VCaP (cell line): ENCODE data around the gene CDC42SE2.

Experiments used
- H3K27ac ChIP-seq: fragments of 450-650 bp; 2 replicates; pipeline ENCODE4 v1.5.1; 2017
- TF ChIP-seq, protein P1 (sequence below): fragments of 450-650 bp; conservative IDR thresholded peaks from 2 replicates; pipeline ENCODE4 v1.5.1; 2017; ENCODE audit warnings: mild to moderate bottlenecking, moderate library complexity

Gene CDC42SE2

DNA sequence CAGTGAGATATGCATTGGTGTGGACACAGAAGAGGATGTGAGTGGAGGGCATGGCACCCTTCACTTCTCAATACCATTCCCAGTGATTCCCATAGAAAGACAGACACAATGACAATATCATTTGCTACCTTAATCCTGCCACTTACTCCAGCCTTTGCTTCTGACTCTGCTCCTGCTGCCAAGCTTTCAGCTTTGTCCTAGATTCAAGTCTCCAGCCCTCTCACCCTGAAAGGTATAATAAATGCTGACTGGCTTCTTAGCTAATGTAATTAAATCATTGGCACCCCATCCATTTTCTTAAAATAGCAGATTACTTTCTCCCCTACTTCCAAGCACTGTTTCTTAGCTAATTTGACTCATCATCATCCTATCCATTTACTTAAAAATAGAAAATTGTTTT, 41.1 kb upstream of the CDC42SE2 start:
- no peak overlapping the region for H3K27ac ChIP-seq
- TF ChIP-seq, protein P1, sequence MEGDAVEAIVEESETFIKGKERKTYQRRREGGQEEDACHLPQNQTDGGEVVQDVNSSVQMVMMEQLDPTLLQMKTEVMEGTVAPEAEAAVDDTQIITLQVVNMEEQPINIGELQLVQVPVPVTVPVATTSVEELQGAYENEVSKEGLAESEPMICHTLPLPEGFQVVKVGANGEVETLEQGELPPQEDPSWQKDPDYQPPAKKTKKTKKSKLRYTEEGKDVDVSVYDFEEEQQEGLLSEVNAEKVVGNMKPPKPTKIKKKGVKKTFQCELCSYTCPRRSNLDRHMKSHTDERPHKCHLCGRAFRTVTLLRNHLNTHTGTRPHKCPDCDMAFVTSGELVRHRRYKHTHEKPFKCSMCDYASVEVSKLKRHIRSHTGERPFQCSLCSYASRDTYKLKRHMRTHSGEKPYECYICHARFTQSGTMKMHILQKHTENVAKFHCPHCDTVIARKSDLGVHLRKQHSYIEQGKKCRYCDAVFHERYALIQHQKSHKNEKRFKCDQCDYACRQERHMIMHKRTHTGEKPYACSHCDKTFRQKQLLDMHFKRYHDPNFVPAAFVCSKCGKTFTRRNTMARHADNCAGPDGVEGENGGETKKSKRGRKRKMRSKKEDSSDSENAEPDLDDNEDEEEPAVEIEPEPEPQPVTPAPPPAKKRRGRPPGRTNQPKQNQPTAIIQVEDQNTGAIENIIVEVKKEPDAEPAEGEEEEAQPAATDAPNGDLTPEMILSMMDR: no peak

DNA sequence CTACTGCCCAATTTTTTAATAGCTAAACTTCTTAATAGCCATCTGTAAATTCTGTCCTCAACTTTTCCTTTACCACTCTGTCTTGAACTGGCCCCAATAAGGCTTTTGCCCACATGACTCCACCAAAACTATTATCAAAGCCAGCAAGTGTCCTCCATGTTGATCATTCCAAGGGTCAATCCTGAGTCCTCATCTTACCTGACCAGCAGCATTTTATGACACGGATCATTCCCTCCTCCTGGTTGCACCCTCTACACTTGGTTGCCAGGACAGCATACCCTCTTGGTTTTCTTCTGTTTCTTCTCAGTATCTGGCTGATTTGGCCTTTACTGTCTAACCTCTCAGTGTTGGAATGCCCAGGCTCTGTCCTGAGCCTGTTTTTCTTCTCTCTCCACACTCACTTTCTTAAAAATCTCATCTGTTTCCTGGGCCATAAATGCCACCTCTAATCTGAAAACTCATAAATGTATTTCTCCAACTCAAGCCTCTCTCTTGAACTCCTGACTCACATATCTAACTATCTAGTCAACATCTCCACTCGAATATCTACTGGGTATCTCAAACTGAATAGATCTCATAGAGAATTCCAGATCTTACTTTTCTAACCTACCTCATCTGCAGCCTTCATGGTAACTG, 40.0 kb upstream of the CDC42SE2 start:
- TF ChIP-seq, protein P1: no peak
- H3K27ac ChIP-seq: no peak overlapping the region

DNA sequence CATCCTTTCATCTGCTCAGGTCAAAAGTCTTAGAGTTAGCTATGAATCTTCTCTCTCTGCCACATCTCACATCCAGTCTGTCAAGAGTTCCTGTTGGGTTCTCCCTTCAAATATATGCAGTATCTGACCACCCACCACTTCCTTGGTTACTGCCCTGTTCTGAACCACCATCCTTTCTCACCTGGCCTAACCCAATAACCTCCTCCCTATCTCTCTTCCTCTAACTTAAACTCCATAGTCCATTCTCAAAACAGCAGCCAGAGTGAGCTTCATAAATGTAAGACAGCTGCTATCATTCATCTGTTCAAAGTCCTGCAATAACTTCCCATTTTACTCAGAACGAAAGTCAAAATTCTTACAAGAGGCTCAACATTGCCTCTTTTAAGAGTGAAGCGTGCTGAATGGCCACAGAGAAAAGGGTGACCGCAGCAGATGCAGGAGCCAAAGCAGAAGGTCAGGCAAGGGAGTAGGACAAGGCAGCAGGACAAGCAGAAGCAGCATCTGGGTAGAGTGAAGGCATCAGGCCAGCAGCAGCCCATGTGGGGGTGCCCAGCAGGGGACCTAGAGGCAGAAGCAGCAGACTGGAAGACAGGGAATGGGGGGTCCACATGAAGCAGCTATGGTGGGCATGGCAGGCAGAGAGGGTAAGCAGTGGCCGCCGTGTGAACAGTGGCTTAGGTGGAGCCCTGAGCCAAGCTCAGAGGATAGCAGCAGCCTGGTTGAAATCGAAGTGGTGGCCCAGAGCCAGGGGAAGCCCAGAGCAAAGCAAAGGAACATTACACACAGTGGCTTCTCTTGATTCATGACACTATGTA, 39.3 kb upstream of the CDC42SE2 start:
- TF ChIP-seq, protein P1: no peak

DNA sequence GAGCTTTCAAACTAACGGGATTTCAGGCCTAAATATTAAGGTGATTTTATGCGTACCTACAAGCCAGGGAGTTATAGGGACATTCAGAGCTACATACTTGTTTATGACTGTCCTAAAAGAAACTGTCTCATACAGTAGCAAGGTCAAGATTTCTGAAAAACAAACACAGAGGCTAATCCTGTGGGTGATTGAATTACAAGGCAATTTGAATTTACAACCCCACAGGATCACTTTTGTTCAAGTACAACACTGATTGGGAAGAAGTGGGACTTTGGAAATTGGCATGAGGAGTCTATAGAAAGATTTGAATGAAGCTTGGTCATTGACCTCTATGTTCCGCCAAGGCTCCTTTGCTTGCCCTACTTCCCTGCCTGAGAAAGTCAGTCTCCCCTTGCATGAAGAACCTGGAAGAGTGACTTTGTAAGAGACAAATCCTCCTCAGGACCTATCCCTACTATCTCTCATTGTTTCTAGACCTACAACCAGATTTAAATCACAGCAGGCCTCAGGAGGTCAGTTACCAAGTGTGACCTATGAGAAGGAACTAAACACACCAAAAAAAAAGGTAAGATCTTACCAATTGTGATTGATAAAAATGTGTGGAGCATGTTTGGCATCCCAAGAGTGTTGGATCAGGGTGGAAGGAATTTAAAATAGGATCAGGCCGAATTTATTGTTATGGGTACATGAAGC, 38.4 kb upstream of the CDC42SE2 start:
- TF ChIP-seq, protein P1: no peak
- no peak overlapping the region for H3K27ac ChIP-seq

More for the DNA sequence above, 39.3 kb upstream of the CDC42SE2 start:
- H3K27ac ChIP-seq: no peak overlapping the region

DNA sequence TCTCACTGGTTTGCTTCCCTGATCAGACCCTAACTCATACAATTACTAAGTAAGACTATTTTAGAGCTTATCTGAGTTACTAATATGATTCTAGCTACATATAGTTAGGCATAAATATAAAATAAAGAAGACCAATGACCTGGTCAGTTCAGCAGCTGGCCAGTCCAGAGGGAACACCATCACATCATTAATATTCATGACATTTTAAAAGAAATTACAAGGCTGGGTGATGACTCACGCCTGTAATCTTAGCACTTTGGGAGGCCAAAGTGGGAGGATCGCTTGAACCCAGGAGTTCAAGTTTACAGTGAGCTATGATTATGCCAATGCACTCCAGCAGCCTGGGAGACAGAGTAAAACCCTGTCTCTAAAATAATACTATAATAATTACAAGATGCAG, 37.0 kb upstream of the CDC42SE2 start:
- TF ChIP-seq, protein P1: no peak

DNA sequence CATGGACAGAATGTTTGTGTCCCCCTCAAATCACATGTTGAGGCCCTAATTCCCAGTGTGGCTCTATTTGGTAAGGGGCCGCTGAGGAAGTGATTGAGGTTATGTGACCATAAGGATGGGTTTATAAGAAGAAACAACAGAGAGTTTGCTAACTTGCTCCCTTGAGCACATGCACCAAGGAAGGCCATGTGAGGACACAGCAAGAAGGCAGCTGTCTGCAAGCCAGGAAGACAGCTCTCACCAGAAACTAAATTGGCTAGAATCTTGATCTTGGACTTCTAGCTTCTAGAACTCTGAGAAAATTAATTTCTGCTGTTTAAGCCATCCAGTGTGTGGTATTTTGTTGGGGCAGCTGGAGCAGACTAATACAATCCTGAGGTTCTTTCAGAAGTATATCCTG, 35.2 kb upstream of the CDC42SE2 start:
- TF ChIP-seq, protein P1: no peak
- H3K27ac ChIP-seq: no peak overlapping the region

More for the DNA sequence above, 37.0 kb upstream of the CDC42SE2 start:
- H3K27ac ChIP-seq: no peak overlapping the region

DNA sequence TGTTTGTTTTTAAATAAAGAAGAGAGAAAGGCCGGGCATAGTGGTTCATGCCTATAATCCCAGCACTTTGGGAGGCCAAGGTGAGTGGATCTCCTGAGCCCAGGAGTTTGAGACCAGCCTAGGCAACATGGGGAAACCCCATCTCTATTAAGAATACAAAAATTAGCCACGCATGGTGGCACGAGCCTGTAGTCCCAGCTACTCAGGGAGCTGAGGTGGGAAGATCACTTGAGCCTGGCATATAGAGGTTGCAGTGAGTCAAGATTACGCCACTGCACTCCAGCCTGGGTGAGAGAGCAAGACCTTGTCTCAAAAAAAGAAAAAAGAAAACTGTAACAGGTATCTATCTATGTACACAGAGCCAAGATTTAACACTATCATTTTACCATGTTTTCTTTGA, 34.2 kb upstream of the CDC42SE2 start:
- no peak overlapping the region for H3K27ac ChIP-seq
- TF ChIP-seq, protein P1: no peak
